H1 (cell line): ENCODE measurements around the gene NXN. TPM values are rescaled to one million over a fixed set of nuclear protein-coding genes. Genes with fewer than 3 reads are reported as not detected.

Experiments
- CTCF ChIA-PET: fragments of 300-600 bp; sonication (Branson Sonifier 250); formaldehyde crosslinking; loops from one replicate; lab custom pipeline; 2021; ENCODE audit not compliant: partially characterized antibody; lab: Charles Lee
- POLR2A ChIA-PET: fragments of 300-600 bp; sonication (Branson Sonifier 250); formaldehyde crosslinking; loops from one replicate; lab custom pipeline; 2021; ENCODE audit warnings: inconsistent platforms; ENCODE audit not compliant: partially characterized antibody; lab: Charles Lee
- DNase-seq, 2 experiments: peaks; one replicate each; pipeline versions ENCODE4 v3.0.0 to v3.0.0-alpha.2; 2010 to 2022; ENCODE audit warnings: low spot score in 2 of 2, low read depth in 1 of 2, mixed read lengths in 1 of 2
- FAIRE-seq: peaks from 2 replicates; lab custom pipeline; 2011; peaks lifted over from hg19 to GRCh38; lab: Jason Lieb, UNC
- H2AFZ ChIP-seq: 2 replicates; pipeline ENCODE4 v1.8.1; 2012; ENCODE audit warnings: low read length, inconsistent platforms
- H2AK5ac ChIP-seq: 2 replicates; pipeline ENCODE4 v1.6.1; 2013; ENCODE audit warnings: low read depth, low read length
- H2BK120ac ChIP-seq: replicated peaks from 2 replicates; pipeline ENCODE3; 2013; ENCODE audit warnings: low read depth, low read length, inconsistent platforms
- H2BK12ac ChIP-seq: 2 replicates; pipeline ENCODE4 v1.6.1; 2013; ENCODE audit warnings: low read depth, low read length
- H2BK15ac ChIP-seq: 2 replicates; pipeline ENCODE4 v1.6.1; 2013; ENCODE audit warnings: low read length
- H2BK20ac ChIP-seq: 2 replicates; pipeline ENCODE4 v1.6.1; 2013; ENCODE audit warnings: low read length
- H2BK5ac ChIP-seq: 2 replicates; pipeline ENCODE4 v1.6.1; 2013; ENCODE audit warnings: low read depth, low read length
- H3K14ac ChIP-seq: 2 replicates; pipeline ENCODE4 v1.6.1; 2013; ENCODE audit warnings: inconsistent platforms; ENCODE audit not compliant: insufficient read length
- H3K18ac ChIP-seq: 2 replicates; pipeline ENCODE4 v1.6.1; 2013; ENCODE audit warnings: low read length; ENCODE audit errors: extremely low read depth
- H3K23ac ChIP-seq: 2 replicates; pipeline ENCODE4 v1.6.1; 2013; ENCODE audit warnings: inconsistent platforms; ENCODE audit not compliant: insufficient read length
- H3K23me2 ChIP-seq: 2 replicates; pipeline ENCODE4 v1.6.1; 2013; ENCODE audit warnings: low read depth, low read length
- H3K27ac ChIP-seq: 2 replicates; pipeline ENCODE4 v1.6.1; 2011; ENCODE audit warnings: low read depth, low read length, inconsistent platforms
- H3K27me3 ChIP-seq, 4 experiments: replicated peaks in 1 of 4; 1 replicate in 1 of 4; 2 replicates in 3 of 4; pipeline versions ENCODE4 v1.6.1 to v1.8.1; 2011 to 2013; ENCODE audit warnings: low read length in 3 of 4, mild to moderate bottlenecking in 3 of 4, inconsistent platforms in 2 of 4, mixed read lengths in 2 of 4, moderate library complexity in 1 of 4; ENCODE audit not compliant: control insufficient read depth in 3 of 4, insufficient read depth in 3 of 4; ENCODE audit errors: extremely low read depth in 1 of 4
- H3K36me3 ChIP-seq, 4 experiments: 2 replicates each; pipeline versions ENCODE4 v1.6.1 to v1.8.1; 2011 to 2013; ENCODE audit warnings: mild to moderate bottlenecking in 4 of 4, low read length in 3 of 4, moderate library complexity in 2 of 4, control low read depth in 1 of 4, inconsistent platforms in 1 of 4; ENCODE audit not compliant: insufficient read depth in 4 of 4, control insufficient read depth in 2 of 4
- H3K4ac ChIP-seq: replicated peaks from 2 replicates; pipeline ENCODE3; 2013; ENCODE audit warnings: low read length, low read depth, mixed read lengths, inconsistent platforms; ENCODE audit not compliant: insufficient read length
- H3K4me1 ChIP-seq, 4 experiments: replicated peaks in 1 of 4; 1 replicate in 1 of 4; 2 replicates in 3 of 4; pipeline versions ENCODE4 v1.6.1 to v1.8.1; 2011 to 2013; ENCODE audit warnings: low read length in 3 of 4, inconsistent platforms in 2 of 4, mixed read lengths in 1 of 4; ENCODE audit not compliant: insufficient read depth in 4 of 4, control insufficient read depth in 3 of 4
- H3K4me2 ChIP-seq, 2 experiments: 2 replicates each; pipeline versions ENCODE4 v1.6.1 to v1.8.1; 2011 to 2013; ENCODE audit warnings: low read depth in 2 of 2, low read length in 2 of 2, control low read depth in 1 of 2, inconsistent platforms in 1 of 2, mild to moderate bottlenecking in 1 of 2; ENCODE audit not compliant: insufficient read depth in 1 of 2
- H3K4me3 ChIP-seq, 4 experiments: fragments of 200-600, 300-600 bp in 1 of 4; sonication (generic), shearing (Covaris generic), sonication (Bioruptor Twin) in 1 of 4; 2 replicates each; pipeline versions ENCODE4 v1.5.1 to v1.8.1; 2011 to 2016; ENCODE audit warnings: low read length in 4 of 4, low read depth in 3 of 4, control low read depth in 2 of 4, inconsistent platforms in 2 of 4, mild to moderate bottlenecking in 2 of 4, mixed read lengths in 1 of 4, moderate library complexity in 1 of 4; ENCODE audit not compliant: insufficient read depth in 2 of 4; ENCODE audit errors: extremely low read depth in 1 of 4
- H3K56ac ChIP-seq: replicated peaks from 2 replicates; pipeline ENCODE3; 2013; ENCODE audit warnings: low read depth, mild to moderate bottlenecking, mixed read lengths, low read length, inconsistent platforms; ENCODE audit not compliant: insufficient read length
- H3K79me1 ChIP-seq: 2 replicates; pipeline ENCODE4 v1.6.1; 2013; ENCODE audit warnings: low read depth, low read length, control low read depth
- H3K79me2 ChIP-seq, 2 experiments: 2 replicates each; pipeline versions ENCODE4 v1.6.1 to v1.8.1; 2012 to 2013; ENCODE audit warnings: low read length in 2 of 2, mild to moderate bottlenecking in 2 of 2, inconsistent platforms in 1 of 2; ENCODE audit not compliant: insufficient read depth in 2 of 2, control insufficient read depth in 1 of 2
- H3K9ac ChIP-seq, 4 experiments: replicated peaks in 1 of 4; 1 replicate in 1 of 4; 2 replicates in 3 of 4; pipeline versions ENCODE4 v1.6.1 to v1.8.1; 2011 to 2013; ENCODE audit warnings: low read depth in 3 of 4, low read length in 3 of 4, control low read depth in 2 of 4, mild to moderate bottlenecking in 2 of 4, moderate library complexity in 2 of 4, inconsistent platforms in 1 of 4; ENCODE audit errors: extremely low read depth in 1 of 4
- H3K9me3 ChIP-seq, 2 experiments: 2 replicates each; pipeline versions ENCODE4 v1.6.1 to v1.8.1; 2012 to 2013; ENCODE audit warnings: mild to moderate bottlenecking in 2 of 2, moderate library complexity in 2 of 2, control low read depth in 1 of 2, inconsistent platforms in 1 of 2, low read depth in 1 of 2, low read length in 1 of 2, mixed read lengths in 1 of 2; ENCODE audit not compliant: insufficient read depth in 2 of 2
- H4K20me1 ChIP-seq, 2 experiments: replicated peaks in 1 of 2; 2 replicates each; pipeline versions ENCODE3 to v1.8.1; 2011 to 2013; ENCODE audit warnings: inconsistent platforms in 2 of 2, low read length in 2 of 2, mild to moderate bottlenecking in 1 of 2; ENCODE audit not compliant: insufficient read depth in 2 of 2, control insufficient read depth in 1 of 2
- H4K5ac ChIP-seq: 2 replicates; pipeline ENCODE4 v1.6.1; 2013; ENCODE audit warnings: low read length, low read depth, mixed read lengths, inconsistent platforms; ENCODE audit not compliant: insufficient read length
- H4K8ac ChIP-seq: 2 replicates; pipeline ENCODE4 v1.8.0; 2013; ENCODE audit warnings: mild to moderate bottlenecking, moderate library complexity, low read length, inconsistent platforms; ENCODE audit not compliant: insufficient read depth; ENCODE audit errors: extremely low read depth
- H4K91ac ChIP-seq: replicated peaks from 2 replicates; pipeline ENCODE3; 2013; ENCODE audit warnings: low read length, mixed read lengths, inconsistent platforms; ENCODE audit not compliant: insufficient read length
- CHD1 ChIP-seq: IDR thresholded peaks from 2 replicates; pipeline ENCODE4 v1.6.1; 2012; ENCODE audit warnings: low read depth, low read length, improper control_type of control experiment
- EP300 ChIP-seq, 2 experiments: IDR thresholded peaks; 1 replicate in 1 of 2; 2 replicates in 1 of 2; pipeline ENCODE4 v1.6.1; 2011 to 2012; ENCODE audit warnings: low read depth in 2 of 2, low read length in 2 of 2, mild to moderate bottlenecking in 2 of 2, borderline replicate concordance in 1 of 2, inconsistent platforms in 1 of 2, moderate library complexity in 1 of 2
- MAX ChIP-seq: IDR thresholded peaks from 2 replicates; pipeline ENCODE4 v1.6.1; 2012; ENCODE audit warnings: inconsistent platforms
- SIRT6 ChIP-seq: IDR thresholded peaks from one replicate; pipeline ENCODE4 v1.7.1; 2012; ENCODE audit warnings: low read length, inconsistent platforms
- USF2 ChIP-seq: IDR thresholded peaks from 2 replicates; pipeline ENCODE4 v1.6.1; 2011; ENCODE audit warnings: low read length, improper control_type of control experiment
- WGBS, 2 experiments: shearing (Covaris generic) in 1 of 2; methylation state at CpG; one replicate each; pipeline versions ENCODE4 v1.1.6 to v1.1.7; 2013 to 2015; ENCODE audit warnings: low lambda C conversion rate in 2 of 2, mixed read lengths in 2 of 2, inconsistent platforms in 1 of 2, low coverage in 1 of 2, missing lambda C conversion rate in 1 of 2; ENCODE audit not compliant: insufficient replicate concordance in 2 of 2, insufficient coverage in 1 of 2, insufficient read length in 1 of 2; ENCODE audit errors: extremely low coverage in 1 of 2, missing lambda C conversion rate in 1 of 2; 5-methylcytosine and 5-hydroxymethylcytosine counted together
- polyA plus RNA-seq, 7 experiments: library from polyadenylated mRNA; depleted of rRNA in 3 of 7; stranded (reverse) in 5 of 7; unstranded in 2 of 7; fragments of >200 nt in 5 of 7; fragments of 200-250 nt in 2 of 7; gene quantifications; 1 replicate in 5 of 7; 2 replicates in 1 of 7; 4 replicates in 1 of 7; pipeline versions ENCODE4 v1.2.1 to v1.2.3, GENCODE V29; 2011 to 2013; ENCODE audit warnings: missing spikeins in 2 of 7, mixed read lengths in 2 of 7
- total RNA-seq: library from RNA; stranded (reverse); fragmentation: NEBNext Ultra II Directional; extraction: Animal tissue kit (Norgen Biotek cat#: 25700); gene quantifications from 2 replicates; pipeline ENCODE4 v1.2.1, GENCODE V29; 2021

The NXN gene
- total and polyA plus RNA-seq, 2 of the 8 experiments (the other 6 are each of a cell fraction or from before 2014, with no cell fraction given) = 94.1 to 107 TPM

- H3K9me3 ChIP-seq = no peaks in the 10 kb centered on the region
- DNase-seq = no peak
- no peak overlapping the region for H3K18ac ChIP-seq
- no peak overlapping the region for H3K4me3 ChIP-seq
- H3K27me3 ChIP-seq = peaks cover 0 to 4% (median 2%) of the 10 kb centered on the region in 4 experiments; a peak in 3 of 7 replicates
- H4K91ac ChIP-seq = no peak overlapping the region
- H3K36me3 ChIP-seq = no peaks in the 10 kb centered on the region
- no peak overlapping the region for H2BK20ac ChIP-seq
- H4K8ac ChIP-seq = no peak overlapping the region
- 0 out of 7 replicates have a peak, but pooled peaks cover 0 to 2% (median 0%) of the 10 kb centered on the region in 4 experiments for H3K4me1 ChIP-seq
- H3K27ac ChIP-seq = no peak overlapping the region
- no peak overlapping the region for H3K9ac ChIP-seq
- H3K56ac ChIP-seq = no peak overlapping the region
- H2BK15ac ChIP-seq = no peak overlapping the region
- FAIRE-seq = no peak
- no peak overlapping the region for H3K4me2 ChIP-seq
- POLR2A ChIA-PET = no interaction called here
- no peak overlapping the region for H2AK5ac ChIP-seq
- H3K79me2 ChIP-seq = no peaks in the 10 kb centered on the region
- no peak overlapping the region for H2BK120ac ChIP-seq
- CTCF ChIA-PET = interaction anchor here (1.0 to 2.0 kb wide), 4 partner anchors 12 to 227 kb away, joined by 3 to 7 read pairs (median 4); no protein-coding TSS in a partner anchor
- no peak overlapping the region for H2BK5ac ChIP-seq
- peaks cover 0 to 8% of the 10 kb centered on the region in 2 experiments for H4K20me1 ChIP-seq
- no peak overlapping the region for H3K23ac ChIP-seq
- no peak overlapping the region for H3K14ac ChIP-seq
- H4K5ac ChIP-seq = no peak overlapping the region
- H3K23me2 ChIP-seq = peaks cover 4% of the 10 kb centered on the region; the same call in 1 of the 2 replicates
- TF ChIP-seq MAX (no peak), CHD1 (no peak), SIRT6 (no peak), EP300 (IDR thresholded peaks at IDR 0.05; ENCODE audit: borderline replicate concordance in 1 of 2, low read depth in 2 of 2, low read length in 2 of 2) (no peak), USF2 (no peak)
- TF ChIP-seq, all 59 proteins: peak for 0
- 87% methylated on average over 8 of the region's 10 CpGs; no CpG with 5 or more reads in 1 of the 2 experiments for WGBS, 2 experiments
- Histone ChIP-seq H3K4ac (no peak overlapping the region), H3K79me1 (no peaks in the 10 kb centered on the region), H2AFZ (no peak overlapping the region), H2BK12ac (no peak overlapping the region)
Observed at GRCh38 chr17:1026599-1026975, 47.0 kb upstream of the NXN start.
